Astrocyte (in vitro differentiated cells and primary cell): ENCODE measurements around the gene KRT80. TPM values are rescaled to one million over a fixed set of nuclear protein-coding genes. Genes with fewer than 3 reads are reported as not detected.

Experiments used
- DNase-seq: peaks from one replicate; pipeline ENCODE4 v3.0.0-alpha.2; 2010; ENCODE audit warnings: low read depth
- FAIRE-seq: peaks from 2 replicates; lab custom pipeline; 2011; peaks lifted over from hg19 to GRCh38; lab: Jason Lieb, UNC
- H2AFZ ChIP-seq: 2 replicates; pipeline ENCODE4 v1.6.0; 2012; ENCODE audit warnings: low read depth, low read length, inconsistent platforms
- H3K27ac ChIP-seq: 2 replicates; pipeline ENCODE4 v1.5.1; 2011; ENCODE audit warnings: low read depth, low read length, inconsistent platforms
- H3K27me3 ChIP-seq: 2 replicates; pipeline ENCODE4 v1.6.0; 2011; ENCODE audit warnings: low read length, inconsistent platforms; ENCODE audit not compliant: insufficient read depth
- H3K36me3 ChIP-seq: 2 replicates; pipeline ENCODE4 v1.5.1; 2011; ENCODE audit warnings: low read length, inconsistent platforms; ENCODE audit not compliant: insufficient read depth
- H3K4me1 ChIP-seq: 2 replicates; pipeline ENCODE4 v1.5.1; 2011; ENCODE audit warnings: low read length, inconsistent platforms; ENCODE audit not compliant: insufficient read depth
- H3K4me2 ChIP-seq: 2 replicates; pipeline ENCODE4 v1.6.0; 2012; ENCODE audit warnings: low read length, inconsistent platforms
- H3K4me3 ChIP-seq: 2 replicates; pipeline ENCODE4 v1.5.1; 2011; ENCODE audit warnings: low read depth, mild to moderate bottlenecking, low read length, inconsistent platforms; ENCODE audit not compliant: insufficient read depth
- H3K79me2 ChIP-seq: 2 replicates; pipeline ENCODE4 v1.6.0; 2012; ENCODE audit warnings: mild to moderate bottlenecking, low read length, inconsistent platforms; ENCODE audit not compliant: insufficient read depth
- H3K9ac ChIP-seq: 2 replicates; pipeline ENCODE4 v1.6.0; 2012; ENCODE audit warnings: mild to moderate bottlenecking, low read length, inconsistent platforms
- H3K9me3 ChIP-seq: 2 replicates; pipeline ENCODE4 v1.5.1; 2012; ENCODE audit warnings: low read depth, mild to moderate bottlenecking, low read length, inconsistent platforms; ENCODE audit not compliant: insufficient read depth
- H4K20me1 ChIP-seq: 2 replicates; pipeline ENCODE4 v1.6.0; 2012; ENCODE audit warnings: low read length, inconsistent platforms; ENCODE audit not compliant: insufficient read depth
- H3K27ac Mint-ChIP-seq: one replicate; pipeline ENCODE4 v1.8.0; 2021; ENCODE audit warnings: mild to moderate bottlenecking, mixed read lengths; ENCODE audit not compliant: unreplicated experiment
- H3K27me3 Mint-ChIP-seq: one replicate; pipeline ENCODE4 v1.8.0; 2021; ENCODE audit warnings: low read depth, mixed read lengths; ENCODE audit not compliant: unreplicated experiment
- H3K36me3 Mint-ChIP-seq: one replicate; pipeline ENCODE4 v1.8.0; 2021; ENCODE audit warnings: low read depth, mixed read lengths; ENCODE audit not compliant: unreplicated experiment
- H3K4me1 Mint-ChIP-seq: one replicate; pipeline ENCODE4 v1.8.0; 2021; ENCODE audit warnings: low read depth, mixed read lengths; ENCODE audit not compliant: unreplicated experiment
- H3K4me3 Mint-ChIP-seq: one replicate; pipeline ENCODE4 v1.8.0; 2021; ENCODE audit warnings: mild to moderate bottlenecking, moderate library complexity, mixed read lengths; ENCODE audit not compliant: unreplicated experiment
- H3K9me3 Mint-ChIP-seq: one replicate; pipeline ENCODE4 v1.8.0; 2021; ENCODE audit warnings: mild to moderate bottlenecking, mixed read lengths; ENCODE audit not compliant: unreplicated experiment
- CTCF ChIP-seq: IDR thresholded peaks from 2 replicates; pipeline ENCODE4 v1.5.1; 2011; ENCODE audit warnings: low read depth, mild to moderate bottlenecking, inconsistent platforms, low read length, moderate library complexity; ENCODE audit not compliant: insufficient read depth
- EZH2 ChIP-seq: IDR thresholded peaks from 2 replicates; pipeline ENCODE4 v1.6.1; 2012; ENCODE audit warnings: mild to moderate bottlenecking, low read length, inconsistent platforms; ENCODE audit not compliant: insufficient read depth
- total RNA-seq: library from RNA; stranded (reverse); gene quantifications from 2 replicates; pipeline ENCODE4 v1.2.1, GENCODE V29; 2021

Gene KRT80
- total RNA-seq, 1 donor from 2014 or later: 3.6 TPM

- DNase-seq (peak; percentile 82), FAIRE-seq (peak; percentile 34)
- H3K4me1 Mint-ChIP-seq: peaks cover 54% of the 10 kb centered on the region
- Histone ChIP-seq H3K9ac (peak overlapping the region; percentile 81), H4K20me1 (no peaks in the 10 kb centered on the region), H3K27me3 (no peaks in the 10 kb centered on the region), H3K79me2 (peaks cover 4% of the 10 kb centered on the region), H3K9me3 (no peaks in the 10 kb centered on the region), H3K4me2 (peak overlapping the region; percentile 75), H2AFZ (no peak overlapping the region), H3K36me3 (no peaks in the 10 kb centered on the region), H3K4me3 (peak overlapping the region; percentile 30), H3K4me1 (peaks cover 48% of the 10 kb centered on the region), H3K27ac (peak overlapping the region; percentile 96)
- H3K9me3 Mint-ChIP-seq: peaks cover 3% of the 10 kb centered on the region
- peaks cover 9% of the 10 kb centered on the region for H3K36me3 Mint-ChIP-seq
- peak overlapping the region; percentile 100 for H3K27ac Mint-ChIP-seq
- TF ChIP-seq EZH2 (no peak), CTCF (no peak)
- H3K27me3 Mint-ChIP-seq: peaks cover 24% of the 10 kb centered on the region
- H3K4me3 Mint-ChIP-seq: peak overlapping the region; percentile 42
Observed at GRCh38 chr12:52230364-52231281, 38.8 kb upstream of the KRT80 start.

DNA sequence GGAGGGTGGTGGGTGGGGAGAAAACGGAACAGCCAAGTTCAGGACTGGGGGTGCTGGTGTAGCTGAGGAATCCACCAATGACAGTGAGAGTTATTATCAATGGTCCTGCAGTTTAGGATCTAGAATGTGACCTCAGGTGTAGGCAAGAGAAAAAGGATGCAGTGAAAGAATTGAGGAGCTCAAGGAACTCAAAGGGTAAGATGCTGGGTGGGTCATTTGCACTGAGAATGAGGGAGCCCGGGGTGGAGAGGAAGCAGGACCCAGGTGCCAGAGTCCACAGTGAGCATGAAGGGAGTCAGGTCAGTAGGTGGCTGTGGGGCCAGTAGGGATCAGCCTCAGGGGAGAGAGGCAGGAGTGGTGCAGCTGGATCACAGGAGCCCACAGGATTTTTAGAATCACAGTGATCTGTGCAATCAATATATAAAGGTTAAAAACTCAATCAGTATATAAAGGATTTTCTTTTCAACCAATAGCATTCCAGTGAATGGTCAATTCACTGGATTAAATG, 38.1 kb upstream of the KRT80 start:
- DNase-seq (no peak), FAIRE-seq (no peak)
- H3K4me1 Mint-ChIP-seq: peaks cover 50% of the 10 kb centered on the region
- H2AFZ ChIP-seq: no peak overlapping the region
- no peaks in the 10 kb centered on the region for H4K20me1 ChIP-seq
- peak overlapping the region; percentile 44 for H3K4me2 ChIP-seq
- peaks cover 4% of the 10 kb centered on the region for H3K79me2 ChIP-seq
- H3K27me3 Mint-ChIP-seq: peaks cover 20% of the 10 kb centered on the region
- H3K9me3 ChIP-seq: no peaks in the 10 kb centered on the region
- H3K9ac ChIP-seq: peak overlapping the region; percentile 24
- H3K27ac Mint-ChIP-seq: peak overlapping the region; percentile 100
- peaks cover 4% of the 10 kb centered on the region for H3K9me3 Mint-ChIP-seq
- H3K4me3 ChIP-seq: no peak overlapping the region
- no peaks in the 10 kb centered on the region for H3K36me3 ChIP-seq
- H3K36me3 Mint-ChIP-seq: peaks cover 6% of the 10 kb centered on the region
- peaks cover 48% of the 10 kb centered on the region for H3K4me1 ChIP-seq
- H3K27ac ChIP-seq: peak overlapping the region; percentile 96
- no peak overlapping the region for H3K4me3 Mint-ChIP-seq
- TF ChIP-seq EZH2: no peak
- no peak for TF ChIP-seq CTCF
- H3K27me3 ChIP-seq: no peaks in the 10 kb centered on the region

GRCh38 chr12:52228931-52229330, 37.1 kb upstream of the KRT80 start:
- Mint-ChIP-seq H3K9me3 (peaks cover 11% of the 10 kb centered on the region), H3K4me3 (no peak overlapping the region), H3K27me3 (peaks cover 15% of the 10 kb centered on the region), H3K36me3 (peaks cover 3% of the 10 kb centered on the region), H3K4me1 (peaks cover 52% of the 10 kb centered on the region), H3K27ac (peak overlapping the region; percentile 47)
- Histone ChIP-seq H3K27ac (no peak overlapping the region), H3K9ac (no peak overlapping the region), H3K27me3 (no peaks in the 10 kb centered on the region), H2AFZ (no peak overlapping the region), H3K4me2 (no peak overlapping the region), H3K9me3 (no peaks in the 10 kb centered on the region), H3K4me3 (no peak overlapping the region), H3K79me2 (peaks cover 4% of the 10 kb centered on the region), H3K36me3 (no peaks in the 10 kb centered on the region), H3K4me1 (peaks cover 51% of the 10 kb centered on the region), H4K20me1 (no peaks in the 10 kb centered on the region)
- TF ChIP-seq CTCF (no peak), EZH2 (no peak)
- FAIRE-seq (no peak), DNase-seq (no peak)
